Left lung (tissue), 10 donors: Measurements from ENCODE around the gene LINC00305. TPM values are rescaled to one million over a fixed set of nuclear protein-coding genes. Genes with fewer than 3 reads are reported as not detected.

ENCODE experiments used
- ATAC-seq: fragments of 200-7000 bp; cut with Tn5 transposase; one replicate; pipeline ENCODE4 v1.9.1; 2020; ENCODE audit warnings: moderate library complexity
- DNase-seq, 4 donors: peaks; one replicate each; pipeline ENCODE4 v3.0.0-alpha.2; 2013 to 2020
- H3K27ac ChIP-seq, 2 donors: fragments of 200-600 bp; sonication (generic) in 1 of 2; one replicate each; pipeline versions ENCODE4 v1.5.0 to v1.8.0; 2020 to 2021
- H3K27me3 ChIP-seq, 2 donors: fragments of 200-600 bp; sonication (generic) in 1 of 2; one replicate each; pipeline versions ENCODE4 v1.5.0 to v1.8.0; 2020 to 2021
- H3K36me3 ChIP-seq, 2 donors: fragments of 200-600 bp; sonication (generic) in 1 of 2; one replicate each; pipeline versions ENCODE4 v1.5.0 to v1.8.0; 2020 to 2021
- H3K4me1 ChIP-seq, 2 donors: fragments of 200-600 bp; one replicate each; pipeline ENCODE4 v1.8.0; 2021
- H3K4me3 ChIP-seq, 2 donors: fragments of 200-600 bp; sonication (generic) in 1 of 2; one replicate each; pipeline versions ENCODE4 v1.5.0 to v1.8.0; 2020 to 2021; ENCODE audit warnings: mild to moderate bottlenecking in 1 of 2
- H3K9me3 ChIP-seq, 2 donors: fragments of 200-600 bp; sonication (generic) in 1 of 2; one replicate each; pipeline versions ENCODE4 v1.5.0 to v1.8.0; 2020 to 2021
- CTCF ChIP-seq, 2 donors: fragments of 200-600 bp; sonication (generic) in 1 of 2; IDR thresholded peaks; one replicate each; pipeline versions ENCODE4 v1.5.0 to v1.8.0; 2021; ENCODE audit warnings: antibody characterized with exemption in 2 of 2
- intact Hi-C, 2 donors: fragments of 100-400 bp; cut with DNase I; formaldehyde crosslinking; loops; one replicate each; pipeline versions ENCODE4 v1.11.2 to v1.14.2; 2022
- polyA plus RNA-seq, 6 donors: library from polyadenylated mRNA; unstranded; fragments of 120-200 nt; gene quantifications; one replicate each; pipeline ENCODE4 v1.2.1, GENCODE V29; 2013; ENCODE audit not compliant: insufficient read length in 6 of 6
- total RNA-seq, 2 donors: library from RNA; stranded (reverse); fragmentation: NEBNext Ultra II Directional; extraction: Animal tissue kit (Norgen Biotek cat#: 25700); gene quantifications; one replicate each; pipeline ENCODE4 v1.2.1, GENCODE V29; 2021
- donor health status: DM: no; HTN: yes; CAD: no.
- donor health status: DM: no; HTN: no; CAD: no.

Gene LINC00305
- total and polyA plus RNA-seq, 8 donors, result 0.15 to 1.0 TPM; not detected in 6

GRCh38 chr18:64053246-64053645 is 95.6 kb downstream of the LINC00305 start:
- H3K36me3 ChIP-seq, result no peaks in the 10 kb centered on the region
- no peak overlapping the region for H3K4me3 ChIP-seq
- no peak overlapping the region for H3K27ac ChIP-seq
- no peaks in the 10 kb centered on the region for H3K4me1 ChIP-seq
- intact Hi-C loops, result no loop called here
- TF ChIP-seq CTCF (IDR thresholded peaks at IDR 0.05), result no peak
- DNase-seq (no peak), ATAC-seq (no peak)
- H3K9me3 ChIP-seq, result no peaks in the 10 kb centered on the region
- no peaks in the 10 kb centered on the region for H3K27me3 ChIP-seq

GRCh38 chr18:64052772-64053171 is 96.1 kb downstream of the LINC00305 start:
- ATAC-seq (no peak), DNase-seq (no peak)
- no peak for TF ChIP-seq CTCF (IDR thresholded peaks at IDR 0.05)
- no peaks in the 10 kb centered on the region for H3K9me3 ChIP-seq
- no peak overlapping the region for H3K4me3 ChIP-seq
- no peaks in the 10 kb centered on the region for H3K4me1 ChIP-seq
- H3K27ac ChIP-seq, result no peak overlapping the region
- H3K36me3 ChIP-seq, result no peaks in the 10 kb centered on the region
- no peaks in the 10 kb centered on the region for H3K27me3 ChIP-seq
- intact Hi-C loops, result no loop called here

- H3K27me3 ChIP-seq, result no peaks in the 10 kb centered on the region
- no peak overlapping the region for H3K4me3 ChIP-seq
- DNase-seq (no peak), ATAC-seq (no peak)
- H3K9me3 ChIP-seq, result peaks cover 0 to 6% of the 10 kb centered on the region in 2 donors
- no peaks in the 10 kb centered on the region for H3K36me3 ChIP-seq
- no peaks in the 10 kb centered on the region for H3K4me1 ChIP-seq
- intact Hi-C loops, result no loop called here
- no peak overlapping the region for H3K27ac ChIP-seq
- no peak for TF ChIP-seq CTCF (IDR thresholded peaks at IDR 0.05)
Observed at GRCh38 chr18:64044616-64045015, 104.3 kb downstream of the LINC00305 start.

- no peak for TF ChIP-seq CTCF (IDR thresholded peaks at IDR 0.05)
- no peak for ATAC-seq
- peak in 1 of 4 donors; percentile 57 for DNase-seq
- H3K9me3 ChIP-seq, result peaks cover 0 to 6% of the 10 kb centered on the region in 2 donors
- no peak overlapping the region for H3K27ac ChIP-seq
- H3K4me1 ChIP-seq, result no peaks in the 10 kb centered on the region
- no peaks in the 10 kb centered on the region for H3K27me3 ChIP-seq
- no peaks in the 10 kb centered on the region for H3K36me3 ChIP-seq
- intact Hi-C loops, result no loop called here
- no peak overlapping the region for H3K4me3 ChIP-seq
Observed at GRCh38 chr18:64042728-64043358, 106.0 kb downstream of the LINC00305 start.

GRCh38 chr18:64037812-64038414 is 111.0 kb downstream of the LINC00305 start:
- TF ChIP-seq CTCF (IDR thresholded peaks at IDR 0.05), result peak in 1 of 2 donors; percentile 45
- DNase-seq (peak in 1 of 4 donors; percentile 14), ATAC-seq (no peak)
- H3K27ac ChIP-seq, result no peak overlapping the region
- H3K36me3 ChIP-seq, result no peaks in the 10 kb centered on the region
- H3K27me3 ChIP-seq, result no peaks in the 10 kb centered on the region
- no peak overlapping the region for H3K4me3 ChIP-seq
- intact Hi-C loops, result no loop called here
- H3K9me3 ChIP-seq, result peaks cover 0 to 6% of the 10 kb centered on the region in 2 donors
- no peaks in the 10 kb centered on the region for H3K4me1 ChIP-seq
